T-helper 17 cell (primary cell): Measurements from ENCODE around the gene C6orf89. TPM values are rescaled to one million over a fixed set of nuclear protein-coding genes. Genes with fewer than 3 reads are reported as not detected.
A peak's percentile ranks its signal among the peaks of the same experiment; 100 is the strongest.

ENCODE experiments used
- ATAC-seq: fragments of 150-1000 bp; cut with Tn5 transposase; 2 replicates; pipeline ENCODE4 v1.10.0; 2021; ENCODE audit warnings: mild to moderate bottlenecking, moderate library complexity
- DNase-seq, 3 donors: peaks; one replicate each; pipeline versions ENCODE4 v3.0.0 to v3.0.0-alpha.2; 2020 to 2021
- H3K9me3 ChIP-seq: one replicate; pipeline ENCODE4 v1.7.0; 2013; ENCODE audit warnings: low read length, mild to moderate bottlenecking; ENCODE audit not compliant: control insufficient read depth, poor library complexity, severe bottlenecking
- H3K27ac Mint-ChIP-seq: one replicate; pipeline ENCODE4 v1.8.0; 2022; ENCODE audit warnings: mild to moderate bottlenecking, moderate library complexity, mixed read lengths
- H3K27me3 Mint-ChIP-seq: one replicate; pipeline ENCODE4 v1.8.0; 2022; ENCODE audit warnings: mixed read lengths
- H3K36me3 Mint-ChIP-seq: one replicate; pipeline ENCODE4 v1.8.0; 2022; ENCODE audit warnings: low read depth, mixed read lengths
- H3K4me1 Mint-ChIP-seq: one replicate; pipeline ENCODE4 v1.8.0; 2022; ENCODE audit warnings: mild to moderate bottlenecking, mixed read lengths
- H3K4me3 Mint-ChIP-seq: one replicate; pipeline ENCODE4 v1.8.0; 2022; ENCODE audit warnings: mild to moderate bottlenecking, moderate library complexity, mixed read lengths
- total RNA-seq, 4 donors: library from RNA in 2 of 4; stranded (reverse) in 2 of 4; gene quantifications; one replicate each; pipeline ENCODE4 v1.2.3 and lab custom pipeline; 2022 to 2026

Gene C6orf89
- total RNA-seq, 2 donors from 2014 or later, result 30.9 to 36.4 TPM

GRCh38 chr6:36908747-36909146 lies 23.0 kb downstream of the C6orf89 start:
- no peaks in the 10 kb centered on the region for H3K9me3 ChIP-seq
- H3K27ac Mint-ChIP-seq, result peak overlapping the region; percentile 21
- peaks cover 45% of the 10 kb centered on the region for H3K4me1 Mint-ChIP-seq
- H3K27me3 Mint-ChIP-seq, result no peaks in the 10 kb centered on the region
- H3K4me3 Mint-ChIP-seq, result no peak overlapping the region
- H3K36me3 Mint-ChIP-seq, result peaks cover 6% of the 10 kb centered on the region
- no peak for ATAC-seq
- DNase-seq, result no peak

GRCh38 chr6:36912030-36912454 lies 26.3 kb downstream of the C6orf89 start:
- Mint-ChIP-seq H3K27me3 (no peaks in the 10 kb centered on the region), H3K27ac (peak overlapping the region; percentile 99), H3K4me3 (peak overlapping the region; percentile 85), H3K36me3 (peaks cover 6% of the 10 kb centered on the region), H3K4me1 (peaks cover 42% of the 10 kb centered on the region)
- peak; percentile 19 for ATAC-seq
- DNase-seq, result peak in 1 of 3 donors; percentile 16
- no peaks in the 10 kb centered on the region for H3K9me3 ChIP-seq

GRCh38 chr6:36912586-36912985 lies 26.8 kb downstream of the C6orf89 start:
- Mint-ChIP-seq H3K27ac (peak overlapping the region; percentile 99), H3K4me1 (peaks cover 39% of the 10 kb centered on the region), H3K27me3 (no peaks in the 10 kb centered on the region), H3K36me3 (peaks cover 6% of the 10 kb centered on the region), H3K4me3 (peak overlapping the region; percentile 85)
- DNase-seq (peak; percentile 29 to 54 (median 36)), ATAC-seq (peak; percentile 91)
- no peaks in the 10 kb centered on the region for H3K9me3 ChIP-seq

DNA sequence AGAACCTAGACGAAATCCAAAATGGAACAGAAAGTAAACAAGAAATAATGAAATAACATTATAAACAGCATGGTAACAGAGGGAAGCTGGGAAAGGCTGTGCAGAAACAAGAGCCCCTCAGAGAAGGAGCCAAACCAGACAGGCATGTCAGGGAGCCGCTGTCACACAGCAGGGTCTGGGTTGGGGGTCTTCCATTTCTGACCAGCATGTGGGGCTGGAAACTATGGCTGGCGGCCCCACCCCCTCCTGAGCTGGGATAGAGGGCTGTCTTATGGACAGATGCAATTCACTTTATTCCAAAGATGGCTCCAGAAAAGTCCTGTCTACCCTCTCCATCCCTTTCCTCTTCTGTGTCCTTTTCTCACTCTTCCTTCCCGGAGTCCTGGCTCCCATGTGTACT lies 27.3 kb downstream of the C6orf89 start:
- DNase-seq, result no peak
- Mint-ChIP-seq H3K36me3 (peaks cover 6% of the 10 kb centered on the region), H3K4me3 (peak overlapping the region; percentile 85), H3K4me1 (peaks cover 35% of the 10 kb centered on the region), H3K27me3 (no peaks in the 10 kb centered on the region), H3K27ac (peak overlapping the region; percentile 99)
- no peak for ATAC-seq
- no peaks in the 10 kb centered on the region for H3K9me3 ChIP-seq

GRCh38 chr6:36914227-36914794 lies 28.6 kb downstream of the C6orf89 start:
- Mint-ChIP-seq H3K36me3 (peaks cover 4% of the 10 kb centered on the region), H3K27ac (peak overlapping the region; percentile 99), H3K27me3 (no peaks in the 10 kb centered on the region), H3K4me3 (peak overlapping the region; percentile 88), H3K4me1 (peaks cover 31% of the 10 kb centered on the region)
- DNase-seq (peak in 2 of 3 donors; percentile 13 to 48), ATAC-seq (peak; percentile 62)
- no peaks in the 10 kb centered on the region for H3K9me3 ChIP-seq

- Mint-ChIP-seq H3K4me3 (no peak overlapping the region), H3K27ac (peak overlapping the region; percentile 99)
- ATAC-seq, result no peak
Measured at GRCh38 chr6:36915599-36915998, 29.8 kb downstream of the C6orf89 start.

DNA sequence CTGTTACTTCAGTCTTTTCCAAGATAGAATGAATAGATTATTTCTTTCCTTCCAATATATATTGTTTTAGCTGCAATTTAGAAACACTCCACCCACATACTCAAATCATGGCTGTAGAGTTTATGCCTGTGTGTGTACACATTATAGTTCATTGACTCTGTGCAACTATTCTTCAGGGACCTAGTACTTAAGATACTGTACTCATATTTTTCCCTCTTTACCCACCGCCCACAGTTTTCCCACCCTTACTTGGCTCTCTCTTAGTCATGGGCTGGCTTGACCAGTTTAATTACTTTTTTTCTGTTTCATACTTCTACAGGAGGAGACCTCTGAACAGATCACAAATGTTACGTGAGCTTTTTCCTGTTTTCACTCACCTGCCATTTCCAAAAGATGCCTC lies 30.4 kb downstream of the C6orf89 start:
- H3K4me3 Mint-ChIP-seq, result no peak overlapping the region
- peaks cover 31% of the 10 kb centered on the region for H3K4me1 Mint-ChIP-seq
- H3K27me3 Mint-ChIP-seq, result no peaks in the 10 kb centered on the region
- ATAC-seq (no peak), DNase-seq (no peak)
- H3K27ac Mint-ChIP-seq, result peak overlapping the region; percentile 99
- peaks cover 6% of the 10 kb centered on the region for H3K36me3 Mint-ChIP-seq
- H3K9me3 ChIP-seq, result no peaks in the 10 kb centered on the region

More at GRCh38 chr6:36915599-36915998, 29.8 kb downstream of the C6orf89 start:
- Mint-ChIP-seq H3K4me1 (peaks cover 31% of the 10 kb centered on the region), H3K36me3 (peaks cover 6% of the 10 kb centered on the region), H3K27me3 (no peaks in the 10 kb centered on the region)
- DNase-seq, result no peak
- H3K9me3 ChIP-seq, result no peaks in the 10 kb centered on the region

- H3K4me3 Mint-ChIP-seq, result no peak overlapping the region
- no peaks in the 10 kb centered on the region for H3K9me3 ChIP-seq
- ATAC-seq (no peak), DNase-seq (no peak)
- H3K27ac Mint-ChIP-seq, result peak overlapping the region; percentile 29
- H3K27me3 Mint-ChIP-seq, result no peaks in the 10 kb centered on the region
- peaks cover 6% of the 10 kb centered on the region for H3K36me3 Mint-ChIP-seq
- peaks cover 19% of the 10 kb centered on the region for H3K4me1 Mint-ChIP-seq
Measured at GRCh38 chr6:36917541-36918193, 31.9 kb downstream of the C6orf89 start.

- Mint-ChIP-seq H3K36me3 (peaks cover 6% of the 10 kb centered on the region), H3K4me1 (peaks cover 7% of the 10 kb centered on the region), H3K27ac (no peak overlapping the region), H3K4me3 (no peak overlapping the region), H3K27me3 (no peaks in the 10 kb centered on the region)
- ATAC-seq (no peak), DNase-seq (no peak)
- H3K9me3 ChIP-seq, result no peaks in the 10 kb centered on the region
Measured at GRCh38 chr6:36920049-36920448, 34.3 kb downstream of the C6orf89 start.

DNA sequence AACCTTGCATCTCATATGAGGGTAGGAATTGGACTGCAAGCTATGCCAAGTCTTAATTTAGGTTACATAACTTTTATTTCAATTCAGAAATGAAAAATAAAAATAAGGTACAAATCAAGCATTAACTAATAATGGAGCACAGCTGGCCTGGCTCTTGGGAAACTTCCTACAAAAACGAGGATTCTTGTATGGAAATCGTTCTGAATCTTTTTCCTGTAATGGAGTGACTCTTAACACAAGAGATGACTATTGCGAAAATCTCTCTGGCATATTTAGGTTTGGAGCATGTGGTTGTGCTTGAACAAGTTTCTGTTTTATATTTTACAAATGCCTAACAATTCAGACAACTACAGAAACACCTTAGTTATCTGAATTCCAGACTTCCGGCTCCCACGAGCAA lies 34.8 kb downstream of the C6orf89 start:
- no peak for DNase-seq
- ATAC-seq, result no peak
- Mint-ChIP-seq H3K36me3 (peaks cover 6% of the 10 kb centered on the region), H3K4me3 (no peak overlapping the region), H3K4me1 (peaks cover 8% of the 10 kb centered on the region), H3K27me3 (no peaks in the 10 kb centered on the region), H3K27ac (no peak overlapping the region)
- no peaks in the 10 kb centered on the region for H3K9me3 ChIP-seq

- H3K27me3 Mint-ChIP-seq, result no peaks in the 10 kb centered on the region
- no peak for DNase-seq
- no peaks in the 10 kb centered on the region for H3K9me3 ChIP-seq
- H3K27ac Mint-ChIP-seq, result no peak overlapping the region
- H3K36me3 Mint-ChIP-seq, result peaks cover 4% of the 10 kb centered on the region
- peaks cover 13% of the 10 kb centered on the region for H3K4me1 Mint-ChIP-seq
- no peak overlapping the region for H3K4me3 Mint-ChIP-seq
- ATAC-seq, result no peak
Measured at GRCh38 chr6:36924131-36924530, 38.4 kb downstream of the C6orf89 start.

GRCh38 chr6:36924778-36925374 lies 39.1 kb downstream of the C6orf89 start:
- H3K36me3 Mint-ChIP-seq, result peaks cover 2% of the 10 kb centered on the region
- H3K4me1 Mint-ChIP-seq, result peaks cover 16% of the 10 kb centered on the region
- DNase-seq (no peak), ATAC-seq (no peak)
- H3K27me3 Mint-ChIP-seq, result no peaks in the 10 kb centered on the region
- no peak overlapping the region for H3K27ac Mint-ChIP-seq
- H3K9me3 ChIP-seq, result no peaks in the 10 kb centered on the region
- H3K4me3 Mint-ChIP-seq, result no peak overlapping the region

GRCh38 chr6:36925809-36926208 lies 40.1 kb downstream of the C6orf89 start:
- DNase-seq, result no peak
- Mint-ChIP-seq H3K27ac (peak overlapping the region; percentile 54), H3K4me1 (peaks cover 23% of the 10 kb centered on the region), H3K36me3 (peaks cover 6% of the 10 kb centered on the region), H3K4me3 (peak overlapping the region; percentile 19), H3K27me3 (no peaks in the 10 kb centered on the region)
- no peaks in the 10 kb centered on the region for H3K9me3 ChIP-seq
- no peak for ATAC-seq
